ENCODE measurements around the gene HCN3. TPM values are rescaled to one million over a fixed set of nuclear protein-coding genes. Genes with fewer than 3 reads are reported as not detected.
A peak's percentile ranks its signal among the peaks of the same experiment; 100 is the strongest.

Gene HCN3
- total RNA-seq, 1 experiment from 2014 or later = 7.3 TPM

GRCh38 chr1:155325603-155325893, 48.3 kb downstream of the HCN3 start:
- ATAC-seq (no peak), DNase-seq (ENCODE audit: low spot score) (no peak)
- ChIA-PET CTCF (interaction anchor here (1.0 to 9.9 kb wide), 9 partner anchors 12 to 254 kb away, joined by 3 to 204 read pairs (median 5); partner anchors contain the start of genes CLK2, HCN3 and KRTCAP2), POLR2A (no interaction called here)
- H3K36me3 Mint-ChIP-seq = peaks cover 15% of the 10 kb centered on the region
- no peak overlapping the region for H3K27ac Mint-ChIP-seq
- H3K9me3 Mint-ChIP-seq = no peaks in the 10 kb centered on the region
- H3K4me3 Mint-ChIP-seq = peak overlapping the region; percentile 91
- TF ChIP-seq ZNF423 (CRISPR knock-in tag; IDR thresholded peaks at IDR 0.05) = no peak
- 0 out of 2 replicates have a peak, but pooled peaks have one; percentile 4 for TF ChIP-seq MAX (CRISPR knock-in tag; IDR thresholded peaks at IDR 0.05)
- TF ChIP-seq ARID4B (CRISPR knock-in tag; IDR thresholded peaks at IDR 0.05; ENCODE audit: borderline replicate concordance) = 0 out of 2 replicates have a peak, but pooled peaks have one; percentile 2
- TF ChIP-seq ZNF138 (CRISPR knock-in tag; conservative IDR thresholded peaks at IDR 0.05) = no peak
- peak; percentile 0; the same call in 1 of the 2 replicates for TF ChIP-seq FOXP1 (CRISPR knock-in tag; IDR thresholded peaks at IDR 0.05; ENCODE audit: borderline replicate concordance)
- TF ChIP-seq MYBL2 (CRISPR knock-in tag; IDR thresholded peaks at IDR 0.05) = no peak
- peaks cover 27% of the 10 kb centered on the region for H3K4me1 Mint-ChIP-seq
- peaks cover 6% of the 10 kb centered on the region for H3K27me3 Mint-ChIP-seq (ENCODE audit: low read depth)

- H3K27ac Mint-ChIP-seq = no peak overlapping the region
- ATAC-seq (no peak), DNase-seq (ENCODE audit: low spot score) (no peak)
- ChIA-PET CTCF (interaction anchor here (1.4 to 9.9 kb wide), 2 partner anchors 75 to 153 kb away, joined by 5 to 204 read pairs; partner anchors contain the start of gene KRTCAP2), POLR2A (no interaction called here)
- H3K4me3 Mint-ChIP-seq = peak overlapping the region; percentile 91
- H3K9me3 Mint-ChIP-seq = no peaks in the 10 kb centered on the region
- no peak for TF ChIP-seq ZNF317 (CRISPR knock-in tag; IDR thresholded peaks at IDR 0.05; ENCODE audit: borderline replicate concordance, low read depth)
- TF ChIP-seq HMGXB4 (CRISPR knock-in tag; IDR thresholded peaks at IDR 0.05) = no peak
- no peak for TF ChIP-seq ZNF425 (CRISPR knock-in tag; conservative IDR thresholded peaks at IDR 0.05)
- no peak for TF ChIP-seq MLX (CRISPR knock-in tag; IDR thresholded peaks at IDR 0.05)
- no peak for TF ChIP-seq STAT6 (CRISPR knock-in tag; conservative IDR thresholded peaks at IDR 0.05; ENCODE audit: low read depth)
- TF ChIP-seq HMGA2 (CRISPR knock-in tag; IDR thresholded peaks at IDR 0.05) = no peak
- no peak for TF ChIP-seq E2F5 (CRISPR knock-in tag; IDR thresholded peaks at IDR 0.05)
- no peak for TF ChIP-seq SMAD3 (CRISPR knock-in tag; IDR thresholded peaks at IDR 0.05; ENCODE audit: borderline replicate concordance)
- TF ChIP-seq ZNF396 (CRISPR knock-in tag; IDR thresholded peaks at IDR 0.05; ENCODE audit: borderline replicate concordance) = no peak
- no peak for TF ChIP-seq CREM (CRISPR knock-in tag; IDR thresholded peaks at IDR 0.05)
- peaks cover 23% of the 10 kb centered on the region for H3K4me1 Mint-ChIP-seq
- peaks cover 20% of the 10 kb centered on the region for H3K36me3 Mint-ChIP-seq
- H3K27me3 Mint-ChIP-seq (ENCODE audit: low read depth) = peaks cover 6% of the 10 kb centered on the region
Measured at GRCh38 chr1:155326020-155326526, 48.8 kb downstream of the HCN3 start.
